GM19395 (cell line): Measurements from ENCODE around the gene CCDC179.

Experiments used
- ATAC-seq: cut with Tn5 transposase; IDR thresholded peaks from one replicate; pipeline ENCODE4 v1.9.1; 2021; ENCODE audit warnings: mild to moderate bottlenecking, moderate library complexity; ENCODE audit not compliant: unreplicated experiment

The CCDC179 gene

GRCh38 chr11:22860241-22860640, at the start of gene CCDC179:
Gene CCDC179, minus strand, starts transcription at chr11:22860474. Its CDS starts 53 bp downstream, at chr11:22860421.
- no peak for ATAC-seq

- peak; percentile 78 for ATAC-seq
These were observed 43.5 kb upstream of the CCDC179 start for GRCh38 chr11:22903782-22904181.

- ATAC-seq, result no peak
These were observed 41.3 kb upstream of the CCDC179 start for GRCh38 chr11:22901603-22902002.

GRCh38 chr11:22900764-22901486, 40.7 kb upstream of the CCDC179 start:
- no peak for ATAC-seq

- no peak for ATAC-seq
These were observed 37.8 kb upstream of the CCDC179 start for GRCh38 chr11:22898036-22898435.

- ATAC-seq, result no peak
These were observed 30.0 kb upstream of the CCDC179 start for GRCh38 chr11:22890227-22890626.

- ATAC-seq, result no peak
These were observed 23.9 kb upstream of the CCDC179 start for GRCh38 chr11:22884217-22884616.

GRCh38 chr11:22879630-22880029, 19.4 kb upstream of the CCDC179 start:
- ATAC-seq, result no peak

- ATAC-seq, result no peak
These were observed 18.3 kb upstream of the CCDC179 start for GRCh38 chr11:22878604-22879003.

- ATAC-seq, result no peak
These were observed 17.8 kb upstream of the CCDC179 start for GRCh38 chr11:22878039-22878438.

- ATAC-seq, result peak; percentile 99
These were observed 15.7 kb upstream of the CCDC179 start for GRCh38 chr11:22875869-22876473.

- ATAC-seq, result peak; percentile 60
These were observed 9.1 kb upstream of the CCDC179 start for GRCh38 chr11:22869325-22869724.

- no peak for ATAC-seq
These were observed 518 bp downstream of the CCDC179 start for GRCh38 chr11:22859756-22860155.

- ATAC-seq, result no peak
These were observed 8.8 kb downstream of the CCDC179 start for GRCh38 chr11:22851477-22851876.

GRCh38 chr11:22846726-22847125, 13.5 kb downstream of the CCDC179 start:
- ATAC-seq, result no peak

- no peak for ATAC-seq
These were observed 27.8 kb downstream of the CCDC179 start for GRCh38 chr11:22832315-22833015.

- no peak for ATAC-seq
These were observed 30.2 kb downstream of the CCDC179 start for GRCh38 chr11:22830082-22830414.

- ATAC-seq, result peak; percentile 92
These were observed 30.8 kb downstream of the CCDC179 start, which contains the start of gene SVIP for GRCh38 chr11:22829231-22830081. Gene SVIP, minus strand, starts transcription at chr11:22829801. Its CDS starts 53 bp downstream, at chr11:22829748.

- no peak for ATAC-seq
These were observed 31.9 kb downstream of the CCDC179 start for GRCh38 chr11:22828373-22828772.

GRCh38 chr11:22822203-22822602, 38.1 kb downstream of the CCDC179 start:
- no peak for ATAC-seq

GRCh38 chr11:22809893-22810292, 50.4 kb downstream of the CCDC179 start:
- ATAC-seq, result no peak
